ENCODE results near the gene RASD2. TPM values are rescaled to one million over a fixed set of nuclear protein-coding genes. Genes with fewer than 3 reads are reported as not detected.

RASD2 gene
- total RNA-seq, 1 donor from 2014 or later = 0.27 TPM

- peaks cover 36% of the 10 kb centered on the region for H3K27me3 Mint-ChIP-seq (ENCODE audit: low read depth)
- H3K4me1 Mint-ChIP-seq (ENCODE audit: low read depth) = no peaks in the 10 kb centered on the region
- H3K9me3 Mint-ChIP-seq (ENCODE audit: low read depth) = no peaks in the 10 kb centered on the region
- no peaks in the 10 kb centered on the region for H3K36me3 Mint-ChIP-seq (ENCODE audit: low read depth)
- TF ChIP-seq CTCF (IDR thresholded peaks at IDR 0.05) = no peak
- no peak for DNase-seq (ENCODE audit: low spot score)
- no peak overlapping the region for H3K27ac Mint-ChIP-seq (ENCODE audit: unreplicated experiment)
- H3K4me3 Mint-ChIP-seq (ENCODE audit: unreplicated experiment) = no peak overlapping the region
These were observed 19.0 kb upstream of the RASD2 start for GRCh38 chr22:35521358-35522224.

- Mint-ChIP-seq H3K4me3 (ENCODE audit: unreplicated experiment) (no peak overlapping the region), H3K27ac (ENCODE audit: unreplicated experiment) (no peak overlapping the region), H3K36me3 (ENCODE audit: low read depth) (no peaks in the 10 kb centered on the region), H3K27me3 (ENCODE audit: low read depth) (peaks cover 32% of the 10 kb centered on the region), H3K4me1 (ENCODE audit: low read depth) (no peaks in the 10 kb centered on the region), H3K9me3 (ENCODE audit: low read depth) (no peaks in the 10 kb centered on the region)
- no peak for DNase-seq (ENCODE audit: low spot score)
- no peak for TF ChIP-seq CTCF (IDR thresholded peaks at IDR 0.05)
These were observed 18.1 kb upstream of the RASD2 start for GRCh38 chr22:35522225-35523149.

GRCh38 chr22:35523167-35523947, 17.3 kb upstream of the RASD2 start:
- no peak overlapping the region for H3K27ac Mint-ChIP-seq (ENCODE audit: unreplicated experiment)

GRCh38 chr22:35524966-35525686, 15.5 kb upstream of the RASD2 start:
- no peak overlapping the region for H3K4me3 Mint-ChIP-seq (ENCODE audit: unreplicated experiment)
- peaks cover 4% of the 10 kb centered on the region for H3K9me3 Mint-ChIP-seq (ENCODE audit: low read depth)
- DNase-seq (ENCODE audit: low spot score) = no peak
- TF ChIP-seq CTCF (IDR thresholded peaks at IDR 0.05) = no peak
- H3K27ac Mint-ChIP-seq (ENCODE audit: unreplicated experiment) = no peak overlapping the region
- H3K4me1 Mint-ChIP-seq (ENCODE audit: low read depth) = no peaks in the 10 kb centered on the region
- H3K36me3 Mint-ChIP-seq (ENCODE audit: low read depth) = peaks cover 1% of the 10 kb centered on the region
- peaks cover 23% of the 10 kb centered on the region for H3K27me3 Mint-ChIP-seq (ENCODE audit: low read depth)

More at GRCh38 chr22:35523167-35523947, 17.3 kb upstream of the RASD2 start:
- Mint-ChIP-seq H3K36me3 (ENCODE audit: low read depth) (no peaks in the 10 kb centered on the region), H3K4me3 (ENCODE audit: unreplicated experiment) (no peak overlapping the region), H3K27me3 (ENCODE audit: low read depth) (peaks cover 24% of the 10 kb centered on the region), H3K9me3 (ENCODE audit: low read depth) (no peaks in the 10 kb centered on the region), H3K4me1 (ENCODE audit: low read depth) (no peaks in the 10 kb centered on the region)
- no peak for DNase-seq (ENCODE audit: low spot score)
- TF ChIP-seq CTCF (IDR thresholded peaks at IDR 0.05) = no peak
